OCI-LY7 (cell line): ENCODE data around the gene NGDN.

Experiments used
- CTCF ChIP-seq: fragments of 200-600 bp; sonication (generic); conservative IDR thresholded peaks from 2 replicates; pipeline ENCODE4 v1.5.1; 2014; ENCODE audit warnings: mild to moderate bottlenecking, antibody characterized with exemption, low read length, moderate library complexity, mixed read lengths
- EZH2phosphoT487 ChIP-seq: fragments of 200-600 bp; sonication (generic); IDR thresholded peaks from 2 replicates; pipeline ENCODE4 v1.6.1; 2018; ENCODE audit warnings: low read depth, borderline replicate concordance, mild to moderate bottlenecking, mixed run types, antibody characterized with exemption, low read length, moderate library complexity, mixed read lengths

GRCh38 chr14:23446291-23446851 lies 23.1 kb upstream of the NGDN start:
- TF ChIP-seq CTCF = no peak
- no peak for TF ChIP-seq EZH2phosphoT487
